ENCODE measurements around the gene ADRB2.

ADRB2 gene

DNA sequence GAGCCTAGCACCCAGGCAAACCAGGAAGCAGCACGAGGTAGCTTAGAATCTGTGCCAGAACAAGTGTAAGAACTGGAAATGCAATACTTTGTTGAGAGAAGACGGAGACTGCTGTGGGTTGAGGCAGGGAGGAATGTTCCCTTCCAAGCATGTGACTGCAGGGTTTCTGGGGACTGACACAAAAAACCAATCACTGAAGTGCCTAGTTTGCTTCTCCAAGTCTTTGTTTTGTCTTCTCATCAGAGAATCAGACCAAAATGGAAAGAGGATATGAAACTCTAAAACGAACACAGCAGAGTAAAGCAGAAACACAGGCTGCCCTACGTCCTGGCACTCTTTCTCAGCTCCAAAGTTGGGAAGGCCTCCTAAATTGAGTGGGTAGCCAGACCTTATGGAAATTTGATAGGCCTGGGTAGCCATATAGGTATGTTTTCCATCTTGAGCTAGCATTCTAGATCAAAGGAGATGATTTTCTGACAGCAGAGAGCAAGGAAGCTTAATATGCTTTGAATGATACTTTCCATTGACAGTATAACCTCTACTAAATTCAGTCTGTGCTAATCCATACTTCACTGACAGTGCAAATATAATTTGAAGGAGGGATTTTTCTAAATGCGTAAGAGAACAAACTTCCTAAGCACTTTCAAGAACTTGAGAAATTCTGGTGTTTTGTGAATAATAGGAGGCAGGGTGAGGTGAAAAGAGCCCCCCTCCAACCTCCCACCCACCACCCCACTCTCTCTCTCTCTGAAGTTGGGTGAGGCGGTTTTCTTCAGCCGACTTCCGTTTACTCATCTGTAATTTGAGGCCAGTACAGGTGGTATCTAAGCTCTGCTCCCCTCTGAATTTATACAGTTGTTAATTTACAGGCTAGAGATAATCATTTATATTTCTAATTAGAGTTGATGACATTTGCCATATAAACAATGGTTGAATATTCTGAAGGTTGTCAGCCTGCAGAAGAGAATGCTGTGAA, 5.5 kb downstream of the ADRB2 start:
- DNase-seq (ENCODE audit: low read depth), result no peak

DNA sequence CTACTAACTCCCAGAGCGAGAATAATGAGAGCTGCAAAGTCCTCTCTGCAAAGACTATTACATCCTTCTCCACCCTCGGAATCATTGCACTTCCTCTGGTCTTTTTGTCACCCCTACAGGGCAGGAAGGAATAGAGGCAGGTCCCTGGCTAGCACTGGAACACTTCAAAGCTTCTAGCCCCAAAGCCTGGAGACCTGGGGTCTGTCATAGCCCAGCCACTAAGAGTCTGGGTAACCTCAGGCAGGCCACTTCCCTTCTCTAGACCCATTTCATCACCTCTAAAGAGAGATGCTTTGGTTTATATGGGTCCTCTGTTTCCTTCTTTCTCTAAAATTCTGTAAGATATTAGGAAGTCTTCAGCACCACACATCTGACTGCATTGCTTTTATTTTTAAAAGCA, 6.7 kb downstream of the ADRB2 start:
- no peak for DNase-seq (ENCODE audit: low read depth)

GRCh38 chr5:148833925-148834324, 7.5 kb downstream of the ADRB2 start:
- DNase-seq (ENCODE audit: low read depth), result no peak

DNA sequence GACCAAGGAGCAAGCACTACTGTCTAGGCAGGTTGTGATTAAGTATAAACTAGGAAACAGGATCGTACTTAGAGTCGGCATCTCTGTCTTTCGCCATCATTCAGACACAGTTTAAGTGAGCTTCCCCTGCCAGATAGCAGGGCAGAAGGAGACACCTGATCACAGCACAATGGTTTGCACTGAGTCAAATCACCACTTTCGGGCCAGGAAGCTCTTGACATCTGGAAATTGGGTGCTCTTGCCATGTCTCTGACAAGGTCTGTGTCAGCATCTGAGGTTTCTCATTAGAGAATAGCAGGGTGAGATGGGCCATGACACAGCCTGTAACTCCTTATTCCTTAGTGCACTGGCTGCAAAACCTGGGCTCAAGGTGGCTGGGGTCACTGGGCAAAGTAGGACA, 8.3 kb downstream of the ADRB2 start:
- no peak for DNase-seq (ENCODE audit: low read depth)

GRCh38 chr5:148836272-148837250, 10.2 kb downstream of the ADRB2 start:
- no peak for DNase-seq (ENCODE audit: low read depth)

DNA sequence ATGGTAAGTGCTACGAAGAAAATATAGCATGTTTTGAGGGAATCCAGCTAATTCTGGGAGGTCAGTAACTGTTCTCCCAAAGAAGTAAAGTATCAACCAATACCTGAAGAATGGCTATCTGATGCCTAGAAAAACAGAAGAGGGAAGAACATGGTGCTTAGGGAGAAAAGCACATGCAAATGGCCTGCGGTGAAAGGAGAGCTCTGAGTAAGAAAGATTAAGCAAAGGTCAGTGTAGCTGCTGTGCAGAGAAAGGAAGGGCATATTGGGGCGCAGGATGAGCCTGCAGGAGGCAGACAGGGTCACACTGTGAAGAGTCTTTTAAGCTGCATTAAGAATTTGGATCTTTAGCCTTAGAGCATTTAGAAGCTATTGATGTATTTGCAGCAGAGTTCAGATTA, 11.0 kb downstream of the ADRB2 start:
- no peak for DNase-seq (ENCODE audit: low read depth)

- DNase-seq (ENCODE audit: low read depth), result no peak
Measured at GRCh38 chr5:148838357-148838756, 11.9 kb downstream of the ADRB2 start.

- no peak for DNase-seq (ENCODE audit: low read depth)
Measured at GRCh38 chr5:148839960-148840359, 13.5 kb downstream of the ADRB2 start.

DNA sequence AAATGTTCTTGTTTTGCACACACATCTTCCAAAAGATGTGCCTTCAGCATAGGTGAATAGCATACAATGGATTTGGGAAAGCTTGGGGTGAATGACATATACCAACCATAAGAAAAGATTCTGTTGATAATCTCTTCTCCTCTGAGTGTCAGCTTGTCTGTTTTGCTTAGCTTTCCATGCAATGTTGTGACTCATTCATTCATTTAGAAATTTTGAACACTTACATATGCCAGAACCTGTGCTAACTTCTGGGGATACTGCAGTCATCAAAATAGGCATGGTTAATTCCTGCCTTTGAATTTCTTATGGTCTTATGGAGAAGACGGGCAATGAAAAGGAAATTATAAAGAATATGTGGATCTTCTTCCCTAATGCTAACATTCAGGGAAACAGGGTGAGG, 14.1 kb downstream of the ADRB2 start:
- DNase-seq (ENCODE audit: low read depth), result peak; percentile 42

DNA sequence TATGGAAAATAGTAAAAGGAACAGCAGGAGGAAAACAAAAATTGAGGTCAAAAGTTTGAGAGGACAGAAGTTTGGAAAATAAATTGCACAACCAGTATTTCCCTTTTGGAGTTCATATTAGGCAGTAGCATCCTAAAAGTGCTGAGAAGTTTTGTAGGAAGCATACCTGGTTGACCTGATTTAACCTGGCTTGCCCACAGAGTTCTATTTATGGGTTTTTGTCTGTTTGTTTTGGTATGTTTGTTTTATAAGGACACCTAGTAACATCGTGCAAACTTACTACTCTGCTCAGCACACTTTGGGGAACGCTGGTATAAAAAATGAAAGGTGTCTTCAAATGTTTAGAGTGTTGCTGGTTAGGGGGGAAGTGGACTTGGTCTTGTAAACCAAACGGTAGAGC, 15.1 kb downstream of the ADRB2 start:
- DNase-seq (ENCODE audit: low read depth), result no peak

DNA sequence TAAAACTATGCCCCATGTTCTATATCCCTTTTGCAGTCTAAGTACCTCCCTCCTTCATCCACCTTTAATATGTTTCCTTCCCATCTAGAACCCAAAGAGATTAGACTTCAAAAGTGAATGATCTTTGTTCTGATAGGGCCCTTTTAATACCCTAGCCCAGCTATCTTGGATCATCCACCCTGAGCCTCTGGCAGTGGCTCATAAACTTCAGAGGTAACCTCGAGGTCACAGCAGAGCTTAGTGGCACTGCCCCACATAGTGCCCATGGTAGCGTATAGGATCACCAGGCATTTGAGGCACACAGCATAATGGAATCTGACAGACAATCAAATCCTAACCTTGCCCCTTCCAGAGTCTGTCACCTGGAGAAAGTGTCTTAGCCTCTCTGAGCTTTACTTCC, 15.8 kb downstream of the ADRB2 start:
- DNase-seq (ENCODE audit: low read depth), result no peak

DNA sequence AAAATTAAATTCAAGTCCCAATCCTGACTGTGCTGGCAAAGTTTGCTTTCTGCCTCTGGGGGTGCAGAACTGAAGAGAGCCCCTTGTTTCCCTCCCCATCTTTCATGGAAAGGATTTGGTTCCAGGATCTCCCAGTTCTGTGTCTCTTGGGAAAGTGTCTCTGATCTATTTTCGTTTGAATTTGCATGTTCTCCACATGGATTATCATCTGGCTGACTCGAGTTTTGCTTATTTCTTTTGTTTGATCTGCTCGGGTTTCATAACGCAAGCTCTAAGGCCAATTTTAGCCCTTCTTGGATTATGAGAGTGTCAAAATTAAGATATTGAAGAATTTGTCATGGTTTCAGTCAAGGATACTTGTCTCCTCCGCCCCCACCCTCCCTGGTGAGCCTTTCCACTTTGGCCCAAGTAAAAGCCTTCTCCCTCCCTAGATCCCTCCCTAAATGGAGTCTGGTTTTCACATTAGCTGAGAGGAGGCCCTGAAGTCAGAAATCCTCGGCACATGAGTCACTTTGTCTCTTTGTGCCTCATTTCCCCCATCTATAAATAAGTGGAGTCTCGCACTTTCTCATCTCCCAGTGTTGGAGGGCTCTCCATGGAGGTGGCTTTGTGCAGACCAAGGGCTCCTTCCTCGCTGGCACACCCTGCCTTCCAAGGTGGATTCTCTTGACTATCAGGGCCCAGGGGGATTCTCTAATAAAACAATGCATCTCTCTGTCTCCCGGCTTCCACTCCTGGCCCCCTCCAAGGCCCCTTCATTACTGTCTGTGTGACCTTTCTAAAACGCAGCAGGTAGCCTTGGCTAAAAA, 17.3 kb downstream of the ADRB2 start:
- peak; percentile 68 for DNase-seq (ENCODE audit: low read depth)

- no peak for DNase-seq (ENCODE audit: low read depth)
Measured at GRCh38 chr5:148844433-148845280, 18.2 kb downstream of the ADRB2 start.

DNA sequence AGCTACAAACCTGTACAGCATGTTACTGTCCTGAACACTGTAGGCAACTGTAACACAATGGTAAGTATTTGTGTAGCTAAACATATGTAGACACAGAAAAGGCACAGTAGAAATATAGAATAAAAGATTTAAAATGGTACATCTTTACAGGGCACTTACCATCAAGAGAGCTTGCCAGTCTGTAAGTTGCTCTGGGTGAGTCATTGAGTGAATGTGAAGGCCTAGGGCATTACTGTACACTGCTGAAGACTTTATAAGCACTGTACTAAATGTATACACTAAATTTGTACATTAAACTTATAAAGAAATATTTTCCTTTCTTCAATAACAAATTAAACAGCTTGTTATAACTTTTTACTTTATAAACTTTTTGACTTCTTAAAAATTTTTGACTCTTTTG, 20.5 kb downstream of the ADRB2 start:
- DNase-seq (ENCODE audit: low read depth), result peak; percentile 57

DNA sequence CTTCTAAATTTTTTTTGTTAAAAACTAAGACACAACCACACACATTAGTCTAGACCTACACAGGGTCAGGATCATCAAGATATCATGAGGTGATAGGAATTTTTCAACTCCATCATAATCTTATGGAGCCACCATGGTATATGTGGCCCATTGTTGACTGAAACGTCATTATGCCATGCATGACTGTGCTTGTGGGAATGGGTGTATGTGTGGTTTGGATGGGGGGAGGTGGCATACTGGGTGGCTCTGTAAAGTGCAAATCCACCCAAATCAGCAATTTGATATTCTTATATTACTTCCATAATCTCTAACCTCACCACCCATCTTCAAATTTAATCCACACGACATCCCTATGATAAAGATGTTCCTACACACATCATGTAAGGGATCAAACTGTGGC, 21.0 kb downstream of the ADRB2 start:
- DNase-seq (ENCODE audit: low read depth), result no peak

GRCh38 chr5:148848393-148849031, 22.1 kb downstream of the ADRB2 start:
- no peak for DNase-seq (ENCODE audit: low read depth)

DNA sequence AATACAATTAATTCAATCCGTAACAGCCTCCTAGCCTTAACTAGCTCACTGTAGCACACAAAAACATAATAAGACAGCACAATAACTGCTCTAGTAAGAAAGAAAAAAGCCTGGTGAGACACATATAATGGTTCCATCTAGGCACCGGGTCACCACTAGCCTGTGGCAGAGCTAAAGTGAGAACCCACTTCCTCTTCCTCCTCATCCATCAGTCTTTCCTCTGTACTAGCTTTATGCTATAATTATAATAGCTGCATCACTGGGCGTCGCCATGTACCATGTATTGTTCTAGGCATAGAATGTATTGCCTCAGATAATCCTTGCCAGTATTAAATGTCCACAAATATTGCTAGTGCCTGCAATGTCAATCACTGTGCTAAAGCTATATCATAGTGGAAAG, 23.1 kb downstream of the ADRB2 start:
- no peak for DNase-seq (ENCODE audit: low read depth)

DNA sequence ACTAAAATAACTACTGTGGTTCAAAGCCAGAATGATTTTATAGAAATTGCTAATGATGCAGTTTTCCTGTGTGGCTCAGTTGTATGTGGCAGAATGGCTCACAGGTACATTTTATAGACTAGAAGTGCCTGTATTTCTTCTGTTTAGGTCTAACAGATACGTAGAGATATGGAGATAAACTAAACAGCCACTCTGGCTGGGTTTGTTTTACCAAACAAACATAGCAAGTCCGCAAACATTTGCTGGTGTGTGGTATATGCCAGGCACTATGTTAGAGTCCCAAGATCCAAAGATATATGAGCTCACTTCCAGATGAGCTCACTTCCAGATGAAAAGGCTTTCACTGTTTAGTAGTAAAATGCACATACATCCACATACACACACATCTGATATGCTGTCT, 24.4 kb downstream of the ADRB2 start:
- no peak for DNase-seq (ENCODE audit: low read depth)

DNA sequence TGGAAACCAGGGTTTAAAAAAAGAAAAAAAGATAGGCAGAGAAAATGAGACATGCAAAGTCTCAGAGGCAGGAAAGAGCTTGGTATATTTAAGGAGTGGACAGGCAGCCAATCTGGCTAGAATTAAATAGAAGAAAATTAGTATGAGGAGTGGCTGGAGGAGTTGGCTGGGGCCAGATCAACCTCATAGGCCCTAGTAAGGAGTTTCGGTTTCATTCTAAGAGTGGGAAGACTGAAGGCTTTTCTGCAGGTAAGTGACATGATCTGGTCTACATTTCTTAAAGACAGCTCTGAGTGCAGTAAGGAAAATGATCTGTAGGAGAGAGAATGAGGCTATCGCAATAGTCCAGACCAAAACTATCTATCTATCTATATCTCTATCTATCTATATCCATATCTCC, 27.5 kb downstream of the ADRB2 start:
- no peak for DNase-seq (ENCODE audit: low read depth)

GRCh38 chr5:148855249-148856008, 29.0 kb downstream of the ADRB2 start:
- DNase-seq (ENCODE audit: low read depth), result no peak
